ENCODE results near the gene KRTAP12-2.

- no peak for TF ChIP-seq IRF2 (CRISPR knock-in tag; IDR thresholded peaks at IDR 0.05; ENCODE audit: borderline replicate concordance, low read depth)
- TF ChIP-seq ETV6 (CRISPR knock-in tag; IDR thresholded peaks at IDR 0.05): no peak
- no peak for TF ChIP-seq CTCF (IDR thresholded peaks at IDR 0.05)
- no peak for TF ChIP-seq ZNF121 (CRISPR knock-in tag; IDR thresholded peaks at IDR 0.05)
- no peak for TF ChIP-seq PRDM15 (CRISPR knock-in tag; IDR thresholded peaks at IDR 0.05)
These were observed 45.7 kb upstream of the KRTAP12-2 start for GRCh38 chr21:44712203-44713028.
